K562 (cell line): Measurements from ENCODE around the gene PMVK. TPM values are rescaled to one million over a fixed set of nuclear protein-coding genes. Genes with fewer than 3 reads are reported as not detected.

Experiments used
- ARHGAP35 ChIP-seq: fragments of 450-650 bp; IDR thresholded peaks from 2 replicates; pipeline ENCODE4 v1.6.1; 2018; ENCODE audit not compliant: partially characterized antibody
- ARID2 ChIP-seq: fragments of 450-650 bp; IDR thresholded peaks from 2 replicates; pipeline ENCODE4 v1.6.1; 2017; ENCODE audit warnings: antibody characterized with exemption, mild to moderate bottlenecking
- ATF1 ChIP-seq, 2 experiments: fragments of 450-650 bp in 1 of 2; IDR thresholded peaks; 2 replicates each; pipeline ENCODE4 v1.6.1; 2016; ENCODE audit warnings: missing compliant biosample characterization in 1 of 2, missing genetic modification characterization in 1 of 2
- BRF1 ChIP-seq: IDR thresholded peaks from 3 replicates; pipeline ENCODE4 v1.6.1; 2011; ENCODE audit warnings: borderline replicate concordance, mild to moderate bottlenecking; ENCODE audit not compliant: insufficient read length; ENCODE audit errors: extremely low read depth
- CBFA2T3 ChIP-seq: fragments of 450-650 bp; IDR thresholded peaks from 2 replicates; pipeline ENCODE4 v1.6.1; 2017
- CREBBP ChIP-seq: IDR thresholded peaks from one replicate; pipeline ENCODE4 v1.6.1; 2012; ENCODE audit warnings: low read depth, mild to moderate bottlenecking, control low read depth, inconsistent platforms, low read length
- KLF1 ChIP-seq: fragments of 450-650 bp; IDR thresholded peaks from 2 replicates; pipeline ENCODE4 v1.6.1; 2016; ENCODE audit warnings: missing genetic modification characterization, missing compliant biosample characterization
- MTA2 ChIP-seq: fragments of 450-650 bp; IDR thresholded peaks from 2 replicates; pipeline ENCODE4 v1.6.1; 2016; ENCODE audit warnings: low read depth
- NUFIP1 ChIP-seq: fragments of 450-650 bp; IDR thresholded peaks from 2 replicates; pipeline ENCODE4 v1.6.1; 2018; ENCODE audit not compliant: partially characterized antibody
- POLR2A ChIP-seq: fragments of 450-650 bp; conservative IDR thresholded peaks from 2 replicates; pipeline ENCODE4 v1.6.1; 2016
- RB1 ChIP-seq: fragments of 450-650 bp; IDR thresholded peaks from 2 replicates; pipeline ENCODE4 v1.6.1; 2017; ENCODE audit warnings: low read depth, mild to moderate bottlenecking
- SIN3B ChIP-seq: fragments of 450-650 bp; IDR thresholded peaks from 2 replicates; pipeline ENCODE4 v1.6.1; 2017; ENCODE audit warnings: low read depth, mild to moderate bottlenecking, moderate library complexity
- SNIP1 ChIP-seq: fragments of 450-650 bp; IDR thresholded peaks from 2 replicates; pipeline ENCODE4 v1.7.1; 2017; ENCODE audit warnings: low read depth, mild to moderate bottlenecking
- SNRNP70 ChIP-seq: fragments of 200-400 bp; formaldehyde crosslinking; optimal IDR thresholded peaks from 2 replicates; pipeline ENCODE3; 2017; ENCODE audit warnings: low read depth, low read length
- STAT5B ChIP-seq: fragments of 250-450 bp; sonication (Bioruptor Pico); IDR thresholded peaks from 2 replicates; pipeline ENCODE4 v1.8.0; 2021; ENCODE audit warnings: mild to moderate bottlenecking, inconsistent platforms
- TFAM ChIP-seq: fragments of 250-450 bp; sonication (Bioruptor Pico); conservative IDR thresholded peaks from 2 replicates; pipeline ENCODE4 v1.5.0; 2021; ENCODE audit warnings: mild to moderate bottlenecking, moderate library complexity
- U2AF1 ChIP-seq: fragments of 200-400 bp; formaldehyde crosslinking; optimal IDR thresholded peaks from 2 replicates; pipeline ENCODE3; 2017; ENCODE audit warnings: mild to moderate bottlenecking, low read depth, low read length, moderate library complexity
- ZBTB1 ChIP-seq: sonication (generic); formaldehyde crosslinking; IDR thresholded peaks from 2 replicates; pipeline ENCODE4 v1.8.1; 2023; ENCODE audit warnings: missing genetic modification reagents, low read depth, mild to moderate bottlenecking, borderline replicate concordance
- ZNF311 ChIP-seq: fragments of 250-450 bp; sonication (Bioruptor Pico); IDR thresholded peaks from 2 replicates; pipeline ENCODE4 v1.4.0; 2020; ENCODE audit warnings: mild to moderate bottlenecking, moderate library complexity
- polyA plus RNA-seq, 8 experiments: library from polyadenylated mRNA; depleted of rRNA in 4 of 8; stranded (reverse) in 5 of 8; unstranded in 3 of 8; fragments of >200 nt; fragmentation: Nextera tagmentation in 2 of 8; fragmentation: Illumina TruSeq in 1 of 8; extraction: Ambion mirVana in 2 of 8; extraction: Trizol in 1 of 8; gene quantifications; 2 replicates each; pipeline versions ENCODE4 v1.2.1 to v1.2.3, GENCODE V29; 2011 to 2014; ENCODE audit warnings: inconsistent platforms in 1 of 8, missing spikeins in 1 of 8
- total RNA-seq, 7 experiments: library from RNA; depleted of rRNA in 6 of 7; stranded (reverse); fragments of >200 nt in 6 of 7; fragmentation: Illumina TruSeq in 2 of 7; extraction: Trizol in 2 of 7; gene quantifications; 2 replicates each; pipeline versions ENCODE4 v1.2.1 to v1.2.3, GENCODE V29; 2011 to 2021; ENCODE audit warnings: low replicate concordance in 1 of 7
- TF ChIP-seq, protein P1 (sequence below): fragments of 450-650 bp; IDR thresholded peaks from 2 replicates; pipeline ENCODE4 v1.6.1; 2016; ENCODE audit warnings: low read depth
- TF ChIP-seq, protein P2 (sequence below): fragments of 250-450 bp; sonication (Bioruptor Pico); IDR thresholded peaks from 2 replicates; pipeline ENCODE4 v1.5.0; 2020; ENCODE audit warnings: mild to moderate bottlenecking

The PMVK gene
- total and polyA plus RNA-seq, 9 of the 15 experiments (the other 6 are each of a cell fraction or from before 2014, with no cell fraction given), result 1.1 to 15.3 (median 6.3) TPM

DNA sequence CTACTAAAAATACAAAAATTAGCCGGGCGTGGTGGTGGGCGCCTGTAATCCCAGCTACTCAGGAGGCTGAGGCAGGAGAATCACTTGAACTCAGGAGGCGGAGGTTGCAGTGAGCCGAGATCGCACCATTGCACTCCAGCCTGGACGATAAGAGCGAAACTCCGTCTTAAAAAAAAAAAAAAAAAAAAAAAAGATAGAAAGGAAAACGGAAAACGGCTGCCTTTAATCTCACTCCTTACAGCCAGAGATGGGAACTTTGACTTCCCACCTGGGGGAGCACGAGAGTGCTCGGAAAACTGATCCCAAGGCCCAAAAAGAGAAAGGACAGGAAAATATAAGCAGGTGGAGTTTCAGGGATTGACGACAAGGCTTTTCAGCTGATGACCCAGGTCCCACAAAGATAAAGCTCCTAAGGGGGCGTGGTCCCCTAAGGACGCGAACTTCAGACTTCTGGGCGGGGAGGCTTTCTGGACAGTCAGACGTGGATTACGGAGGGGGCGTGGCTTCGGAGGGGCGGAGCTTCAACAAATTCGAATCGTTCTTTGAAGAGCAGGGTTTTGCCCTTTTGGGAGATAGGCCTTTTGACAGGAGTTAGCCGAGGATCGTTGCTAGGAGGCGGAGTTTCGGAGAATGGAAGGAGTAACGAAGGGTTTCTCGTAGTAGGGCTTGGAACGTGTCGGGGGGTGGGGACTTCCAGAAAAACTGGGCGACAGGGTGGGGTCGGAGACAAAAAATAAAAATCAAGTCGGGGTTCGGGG is 37.0 kb upstream of the PMVK start (continued):
- TF ChIP-seq ZBTB1 (CRISPR knock-in tag) (no peak), SNRNP70 (no peak), U2AF1 (no peak), RB1 (no peak), ZNF311 (CRISPR knock-in tag) (no peak), POLR2A (peak; percentile 86), CREBBP (no peak), ATF1 (CRISPR knock-in tag; IDR thresholded peaks at IDR 0.05) (no peak), ATF1 (tag; IDR thresholded peaks at IDR 0.05) (peak; percentile 6), TFAM (CRISPR knock-in tag) (no peak), STAT5B (CRISPR knock-in tag) (no peak), SNIP1 (peak; percentile 55), MTA2 (no peak), ARHGAP35 (no peak), NUFIP1 (no peak), ARID2 (no peak), BRF1 (no peak), KLF1 (tag) (no peak), CBFA2T3 (peak; percentile 66), SIN3B (no peak)
- TF ChIP-seq, protein P1, sequence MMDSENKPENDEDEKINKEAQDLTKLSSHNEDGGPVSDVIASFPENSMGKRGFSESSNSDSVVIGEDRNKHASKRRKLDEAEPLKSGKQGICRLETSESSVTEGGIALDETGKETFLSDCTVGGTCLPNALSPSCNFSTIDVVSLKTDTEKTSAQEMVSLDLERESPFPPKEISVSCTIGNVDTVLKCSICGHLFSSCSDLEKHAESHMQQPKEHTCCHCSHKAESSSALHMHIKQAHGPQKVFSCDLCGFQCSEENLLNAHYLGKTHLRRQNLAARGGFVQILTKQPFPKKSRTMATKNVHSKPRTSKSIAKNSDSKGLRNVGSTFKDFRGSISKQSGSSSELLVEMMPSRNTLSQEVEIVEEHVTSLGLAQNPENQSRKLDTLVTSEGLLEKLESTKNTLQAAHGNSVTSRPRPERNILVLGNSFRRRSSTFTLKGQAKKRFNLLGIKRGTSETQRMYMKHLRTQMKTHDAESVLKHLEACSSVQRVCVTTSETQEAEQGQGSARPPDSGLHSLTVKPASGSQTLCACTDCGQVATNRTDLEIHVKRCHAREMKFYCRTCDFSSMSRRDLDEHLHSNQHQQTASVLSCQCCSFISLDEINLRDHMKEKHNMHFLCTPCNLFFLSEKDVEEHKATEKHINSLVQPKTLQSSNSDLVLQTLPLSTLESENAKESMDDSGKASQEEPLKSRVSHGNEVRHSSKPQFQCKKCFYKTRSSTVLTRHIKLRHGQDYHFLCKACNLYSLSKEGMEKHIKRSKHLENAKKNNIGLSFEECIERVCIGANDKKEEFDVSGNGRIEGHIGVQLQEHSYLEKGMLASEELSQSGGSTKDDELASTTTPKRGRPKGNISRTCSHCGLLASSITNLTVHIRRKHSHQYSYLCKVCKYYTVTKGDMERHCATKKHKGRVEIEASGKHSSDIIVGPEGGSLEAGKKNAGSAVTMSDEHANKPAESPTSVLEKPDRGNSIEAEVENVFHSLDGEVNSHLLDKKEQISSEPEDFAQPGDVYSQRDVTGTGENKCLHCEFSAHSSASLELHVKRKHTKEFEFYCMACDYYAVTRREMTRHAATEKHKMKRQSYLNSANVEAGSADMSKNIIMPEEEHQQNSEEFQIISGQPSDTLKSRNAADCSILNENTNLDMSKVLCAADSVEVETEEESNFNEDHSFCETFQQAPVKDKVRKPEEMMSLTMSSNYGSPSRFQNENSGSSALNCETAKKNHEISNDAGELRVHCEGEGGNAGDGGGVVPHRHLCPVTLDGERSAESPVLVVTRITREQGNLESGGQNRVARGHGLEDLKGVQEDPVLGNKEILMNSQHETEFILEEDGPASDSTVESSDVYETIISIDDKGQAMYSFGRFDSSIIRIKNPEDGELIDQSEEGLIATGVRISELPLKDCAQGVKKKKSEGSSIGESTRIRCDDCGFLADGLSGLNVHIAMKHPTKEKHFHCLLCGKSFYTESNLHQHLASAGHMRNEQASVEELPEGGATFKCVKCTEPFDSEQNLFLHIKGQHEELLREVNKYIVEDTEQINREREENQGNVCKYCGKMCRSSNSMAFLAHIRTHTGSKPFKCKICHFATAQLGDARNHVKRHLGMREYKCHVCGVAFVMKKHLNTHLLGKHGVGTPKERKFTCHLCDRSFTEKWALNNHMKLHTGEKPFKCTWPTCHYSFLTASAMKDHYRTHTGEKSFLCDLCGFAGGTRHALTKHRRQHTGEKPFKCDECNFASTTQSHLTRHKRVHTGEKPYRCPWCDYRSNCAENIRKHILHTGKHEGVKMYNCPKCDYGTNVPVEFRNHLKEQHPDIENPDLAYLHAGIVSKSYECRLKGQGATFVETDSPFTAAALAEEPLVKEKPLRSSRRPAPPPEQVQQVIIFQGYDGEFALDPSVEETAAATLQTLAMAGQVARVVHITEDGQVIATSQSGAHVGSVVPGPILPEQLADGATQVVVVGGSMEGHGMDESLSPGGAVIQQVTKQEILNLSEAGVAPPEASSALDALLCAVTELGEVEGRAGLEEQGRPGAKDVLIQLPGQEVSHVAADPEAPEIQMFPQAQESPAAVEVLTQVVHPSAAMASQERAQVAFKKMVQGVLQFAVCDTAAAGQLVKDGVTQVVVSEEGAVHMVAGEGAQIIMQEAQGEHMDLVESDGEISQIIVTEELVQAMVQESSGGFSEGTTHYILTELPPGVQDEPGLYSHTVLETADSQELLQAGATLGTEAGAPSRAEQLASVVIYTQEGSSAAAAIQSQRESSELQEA, result peak; percentile 14; the same call in 1 of the 2 replicates
- TF ChIP-seq, protein P2, sequence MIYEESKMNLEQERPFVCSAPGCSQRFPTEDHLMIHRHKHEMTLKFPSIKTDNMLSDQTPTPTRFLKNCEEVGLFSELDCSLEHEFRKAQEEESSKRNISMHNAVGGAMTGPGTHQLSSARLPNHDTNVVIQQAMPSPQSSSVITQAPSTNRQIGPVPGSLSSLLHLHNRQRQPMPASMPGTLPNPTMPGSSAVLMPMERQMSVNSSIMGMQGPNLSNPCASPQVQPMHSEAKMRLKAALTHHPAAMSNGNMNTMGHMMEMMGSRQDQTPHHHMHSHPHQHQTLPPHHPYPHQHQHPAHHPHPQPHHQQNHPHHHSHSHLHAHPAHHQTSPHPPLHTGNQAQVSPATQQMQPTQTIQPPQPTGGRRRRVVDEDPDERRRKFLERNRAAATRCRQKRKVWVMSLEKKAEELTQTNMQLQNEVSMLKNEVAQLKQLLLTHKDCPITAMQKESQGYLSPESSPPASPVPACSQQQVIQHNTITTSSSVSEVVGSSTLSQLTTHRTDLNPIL (CRISPR knock-in tag), result no peak
